Esophagus squamous epithelium (tissue), 5 donors: ENCODE measurements around the gene C7orf33. TPM values are rescaled to one million over a fixed set of nuclear protein-coding genes. Genes with fewer than 3 reads are reported as not detected.
"Not testable (repeated sequence)": the region's sequence is repeated elsewhere in the genome, so short reads cannot be mapped to it uniquely, and the experiment has no call there.

ENCODE experiments used
- DNase-seq: peaks from one replicate; lab custom pipeline; 2025; lab: John Stamatoyannopoulos, UW
- H3K27ac ChIP-seq, 4 donors: fragments of 200-600 bp; sonication (generic); one replicate each; pipeline ENCODE4 v1.5.1; 2016 to 2019; ENCODE audit warnings: mild to moderate bottlenecking in 1 of 4
- H3K27me3 ChIP-seq, 4 donors: fragments of 200-600 bp; sonication (generic); 1 replicate in 3 of 4; 2 replicates in 1 of 4; pipeline versions ENCODE4 v1.5.1 to v1.6.0; 2017 to 2021; ENCODE audit warnings: antibody characterized with exemption in 1 of 4
- H3K36me3 ChIP-seq, 3 donors: fragments of 200-600 bp; sonication (generic); one replicate each; pipeline ENCODE4 v1.5.1; 2016 to 2019
- H3K4me1 ChIP-seq, 3 donors: fragments of 200-600 bp; sonication (generic); one replicate each; pipeline ENCODE4 v1.5.1; 2017 to 2019
- H3K4me3 ChIP-seq, 4 donors: fragments of 200-600 bp; sonication (generic); 1 replicate in 3 of 4; 2 replicates in 1 of 4; pipeline ENCODE4 v1.5.1; 2016 to 2019; ENCODE audit warnings: mild to moderate bottlenecking in 2 of 4, moderate library complexity in 1 of 4
- H3K9me3 ChIP-seq, 3 donors: fragments of 200-600 bp; sonication (generic); one replicate each; pipeline ENCODE4 v1.5.1; 2016 to 2019
- POLR2A ChIP-seq, 4 donors: fragments of 450-650 bp; IDR thresholded peaks; one replicate each; pipeline ENCODE4 v1.6.1; 2017; ENCODE audit warnings: antibody characterized with exemption in 4 of 4, mild to moderate bottlenecking in 4 of 4, moderate library complexity in 3 of 4
- WGBS, 2 donors: methylation state at CpG; one replicate each; pipeline ENCODE4 v1.1.5; 2018; 5-methylcytosine and 5-hydroxymethylcytosine counted together
- intact Hi-C: fragments of 100-400 bp; cut with DNase I; formaldehyde crosslinking; loops from one replicate; pipeline ENCODE4 v1.15.0; 2022
- total RNA-seq, 4 donors: library from RNA; depleted of rRNA; stranded (reverse); fragments of >200 nt; gene quantifications; one replicate each; pipeline ENCODE4 v1.1.0, GENCODE V29; 2016
- TF ChIP-seq, protein P1 (sequence below), 6 experiments: fragments of 450-650 bp in 4 of 6; fragments of 200-600 bp in 2 of 6; sonication (generic) in 2 of 6; IDR thresholded peaks; one replicate each; pipeline ENCODE4 v1.5.1; 2016 to 2019; ENCODE audit warnings: antibody characterized with exemption in 6 of 6, mild to moderate bottlenecking in 4 of 6, moderate library complexity in 4 of 6
- donor health status: DM: yes; HTN: yes; CAD: no.

The C7orf33 gene
- total RNA-seq, 4 donors from 2014 or later = not detected

DNA sequence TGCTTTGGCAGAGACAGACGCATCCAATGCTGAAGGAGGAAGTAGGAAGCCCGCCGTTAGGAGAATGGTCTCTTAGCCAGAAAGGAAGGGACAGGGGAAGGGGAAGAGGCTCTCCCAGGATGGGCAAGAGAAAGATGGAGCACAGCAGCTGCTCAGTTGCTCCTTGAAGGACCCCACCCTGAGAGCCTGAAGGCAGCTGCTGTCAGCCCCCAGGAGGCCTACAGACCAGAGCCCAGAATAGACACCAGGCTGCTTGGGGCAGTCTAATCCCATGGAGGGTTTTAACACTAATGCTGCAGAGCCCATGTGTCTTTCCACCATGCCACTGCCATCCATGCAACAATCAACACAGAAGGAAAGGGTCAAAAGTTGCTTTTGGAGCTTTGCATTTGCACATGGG is 3.5 kb upstream of the C7orf33 start:
- no peak overlapping the region for H3K27ac ChIP-seq
- H3K36me3 ChIP-seq = no peaks in the 10 kb centered on the region
- 20 to 76% methylated on average over 2 to 3 of the region's 3 CpGs for WGBS, 2 donors
- H3K9me3 ChIP-seq = no peaks in the 10 kb centered on the region
- TF ChIP-seq POLR2A (IDR thresholded peaks at IDR 0.05) = no peak
- TF ChIP-seq, protein P1, sequence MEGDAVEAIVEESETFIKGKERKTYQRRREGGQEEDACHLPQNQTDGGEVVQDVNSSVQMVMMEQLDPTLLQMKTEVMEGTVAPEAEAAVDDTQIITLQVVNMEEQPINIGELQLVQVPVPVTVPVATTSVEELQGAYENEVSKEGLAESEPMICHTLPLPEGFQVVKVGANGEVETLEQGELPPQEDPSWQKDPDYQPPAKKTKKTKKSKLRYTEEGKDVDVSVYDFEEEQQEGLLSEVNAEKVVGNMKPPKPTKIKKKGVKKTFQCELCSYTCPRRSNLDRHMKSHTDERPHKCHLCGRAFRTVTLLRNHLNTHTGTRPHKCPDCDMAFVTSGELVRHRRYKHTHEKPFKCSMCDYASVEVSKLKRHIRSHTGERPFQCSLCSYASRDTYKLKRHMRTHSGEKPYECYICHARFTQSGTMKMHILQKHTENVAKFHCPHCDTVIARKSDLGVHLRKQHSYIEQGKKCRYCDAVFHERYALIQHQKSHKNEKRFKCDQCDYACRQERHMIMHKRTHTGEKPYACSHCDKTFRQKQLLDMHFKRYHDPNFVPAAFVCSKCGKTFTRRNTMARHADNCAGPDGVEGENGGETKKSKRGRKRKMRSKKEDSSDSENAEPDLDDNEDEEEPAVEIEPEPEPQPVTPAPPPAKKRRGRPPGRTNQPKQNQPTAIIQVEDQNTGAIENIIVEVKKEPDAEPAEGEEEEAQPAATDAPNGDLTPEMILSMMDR (IDR thresholded peaks at IDR 0.05) = no peak
- DNase-seq = no peak
- H3K4me1 ChIP-seq = no peaks in the 10 kb centered on the region
- intact Hi-C loops = no loop called here
- no peak overlapping the region for H3K4me3 ChIP-seq
- peaks cover 0 to 30% (median 0%) of the 10 kb centered on the region in 4 donors for H3K27me3 ChIP-seq

DNA sequence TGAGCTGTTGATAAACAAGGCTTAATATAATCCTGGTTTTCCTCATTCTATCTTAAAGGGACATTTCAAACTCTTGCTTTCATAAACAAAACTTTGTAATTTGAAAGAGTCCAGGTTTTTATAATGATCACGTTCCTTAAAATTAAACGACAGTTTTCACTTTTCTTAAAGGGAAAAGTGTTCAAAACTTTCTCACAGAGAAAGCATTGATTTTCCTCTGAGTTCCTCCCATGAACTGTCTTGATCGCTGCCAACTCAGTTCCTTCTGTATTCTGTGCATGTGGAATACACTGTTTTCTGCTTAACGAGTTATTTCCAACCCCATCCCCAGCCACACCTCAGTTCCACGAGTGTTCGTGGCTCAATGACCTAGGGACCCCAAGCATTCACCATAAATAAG is 2.4 kb upstream of the C7orf33 start:
- WGBS, 2 donors = 54% methylated on average over 6 of the region's 6 CpGs
- Histone ChIP-seq H3K9me3 (no peaks in the 10 kb centered on the region), H3K4me1 (no peaks in the 10 kb centered on the region), H3K27me3 (peaks cover 0 to 30% (median 0%) of the 10 kb centered on the region in 4 donors), H3K4me3 (no peak overlapping the region), H3K27ac (no peak overlapping the region), H3K36me3 (no peaks in the 10 kb centered on the region)
- TF ChIP-seq, protein P1 (IDR thresholded peaks at IDR 0.05) = no peak
- no peak for TF ChIP-seq POLR2A (IDR thresholded peaks at IDR 0.05)
- DNase-seq = no peak
- intact Hi-C loops = no loop called here

DNA sequence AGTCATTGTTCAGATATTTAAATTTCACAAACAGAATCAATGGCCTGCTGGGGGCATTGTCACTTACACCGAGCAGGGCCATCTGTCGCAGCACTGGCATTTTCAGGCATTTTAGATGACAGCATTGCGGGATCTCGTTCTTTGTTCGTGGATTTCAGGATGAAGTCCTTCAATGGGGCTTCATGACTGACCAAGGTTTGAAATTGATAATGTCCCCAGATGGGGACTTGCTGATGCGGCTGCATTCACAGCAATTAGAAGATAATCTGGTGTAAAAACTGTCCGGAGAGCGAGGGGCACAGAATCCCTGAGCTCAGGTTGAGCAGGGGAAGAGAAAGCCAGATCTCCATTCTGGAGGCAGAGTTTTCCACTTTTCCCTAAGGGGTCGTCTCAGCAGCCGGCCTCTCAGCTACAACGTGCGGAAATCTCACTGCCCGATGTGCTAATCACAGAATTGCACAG is 1.9 kb upstream of the C7orf33 start:
- Histone ChIP-seq H3K4me3 (no peak overlapping the region), H3K27me3 (peaks cover 0 to 30% (median 0%) of the 10 kb centered on the region in 4 donors), H3K27ac (no peak overlapping the region), H3K36me3 (no peaks in the 10 kb centered on the region), H3K9me3 (no peaks in the 10 kb centered on the region), H3K4me1 (no peaks in the 10 kb centered on the region)
- TF ChIP-seq, protein P1 (IDR thresholded peaks at IDR 0.05) = no peak
- TF ChIP-seq POLR2A (IDR thresholded peaks at IDR 0.05) = no peak
- 80 to 83% methylated on average over 13 of the region's 13 CpGs for WGBS, 2 donors
- intact Hi-C loops = no loop called here
- no peak for DNase-seq

DNA sequence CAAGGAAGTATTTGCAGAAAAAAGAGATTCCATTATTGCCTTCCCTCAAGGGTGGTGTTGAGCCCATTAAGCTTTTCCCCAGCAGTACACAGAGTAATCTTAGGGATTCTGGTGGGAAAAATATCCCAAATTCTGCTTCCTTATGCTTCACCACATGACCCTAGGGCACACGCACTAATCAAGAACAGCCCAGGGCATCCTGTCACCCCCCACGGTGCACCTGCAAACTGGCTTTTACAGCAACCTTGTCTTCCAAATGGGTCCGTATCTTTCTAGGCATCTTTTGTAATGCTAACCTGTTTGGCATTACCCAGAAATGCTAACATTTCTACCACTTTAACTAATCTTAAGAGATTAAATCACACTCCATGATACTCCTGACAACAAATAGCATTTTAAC is 926 bp upstream of the C7orf33 start:
- intact Hi-C loops = no loop called here
- TF ChIP-seq, protein P1 (IDR thresholded peaks at IDR 0.05) = no peak
- TF ChIP-seq POLR2A (IDR thresholded peaks at IDR 0.05) = no peak

DNA sequence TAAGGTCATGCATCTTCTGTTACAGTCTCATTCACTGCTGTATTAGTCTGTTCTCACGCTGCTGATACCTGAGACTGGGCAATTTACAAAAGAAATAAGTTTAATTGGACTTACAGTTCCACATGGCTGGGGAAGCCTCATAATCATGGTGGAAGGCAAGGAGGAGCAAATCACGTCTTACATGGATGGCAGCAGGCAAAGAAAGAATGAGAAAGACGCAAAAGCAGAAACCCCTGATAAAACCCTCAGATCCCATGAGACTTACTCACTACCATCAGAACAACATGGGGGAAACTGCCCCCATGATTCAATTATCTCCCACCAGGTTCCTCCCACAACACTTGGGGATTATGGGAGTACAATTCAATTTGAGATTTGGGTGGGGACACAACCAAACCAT is 5.8 kb downstream of the C7orf33 start:
- intact Hi-C loops, DNase-seq, H3K4me1 ChIP-seq, H3K4me3 ChIP-seq, H3K36me3 ChIP-seq, H3K27me3 ChIP-seq, H3K27ac ChIP-seq, H3K9me3 ChIP-seq: not testable (repeated sequence)
- whole genome bisulfite sequencing, 2 donors = 86 to 95% methylated on average over 2 to 3 of the region's 3 CpGs

More for the DNA sequence above, 926 bp upstream of the C7orf33 start:
- H3K27me3 ChIP-seq = peaks cover 0 to 30% (median 0%) of the 10 kb centered on the region in 4 donors
- no peak overlapping the region for H3K4me3 ChIP-seq
- H3K9me3 ChIP-seq = no peaks in the 10 kb centered on the region
- no peak for DNase-seq
- 61 to 63% methylated on average over 3 of the region's 3 CpGs for WGBS, 2 donors
- no peaks in the 10 kb centered on the region for H3K4me1 ChIP-seq
- H3K27ac ChIP-seq = no peak overlapping the region
- no peaks in the 10 kb centered on the region for H3K36me3 ChIP-seq

DNA sequence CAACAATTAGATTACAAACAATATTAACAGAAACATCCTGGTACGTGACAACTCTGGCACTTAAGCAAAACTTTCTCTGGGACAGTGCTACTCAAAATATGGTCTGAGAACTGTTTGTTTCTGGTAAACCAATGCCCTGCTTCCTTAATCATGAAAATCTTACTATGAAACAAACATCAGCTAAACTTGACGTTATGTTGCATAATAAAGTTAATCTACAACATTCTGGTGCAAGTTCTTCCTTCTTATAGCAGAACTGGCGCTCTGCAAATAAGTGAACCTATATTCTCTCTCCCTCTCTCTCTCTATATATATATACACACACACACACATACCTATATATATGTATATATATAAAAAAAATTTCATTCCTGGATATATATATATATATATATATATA is 7.8 kb downstream of the C7orf33 start:
- H3K36me3 ChIP-seq = no peaks in the 10 kb centered on the region
- no peak for TF ChIP-seq POLR2A (IDR thresholded peaks at IDR 0.05)
- TF ChIP-seq, protein P1 (IDR thresholded peaks at IDR 0.05) = no peak
- H3K4me1 ChIP-seq = no peaks in the 10 kb centered on the region
- WGBS, 2 donors = 62% methylated on average over 3 of the region's 3 CpGs
- no peak for DNase-seq
- no peak overlapping the region for H3K4me3 ChIP-seq
- intact Hi-C loops = no loop called here
- no peaks in the 10 kb centered on the region for H3K9me3 ChIP-seq
- H3K27me3 ChIP-seq = peaks cover 0 to 9% (median 0%) of the 10 kb centered on the region in 4 donors
- no peak overlapping the region for H3K27ac ChIP-seq
